ENCODE results near the gene JAZF1.

DNA sequence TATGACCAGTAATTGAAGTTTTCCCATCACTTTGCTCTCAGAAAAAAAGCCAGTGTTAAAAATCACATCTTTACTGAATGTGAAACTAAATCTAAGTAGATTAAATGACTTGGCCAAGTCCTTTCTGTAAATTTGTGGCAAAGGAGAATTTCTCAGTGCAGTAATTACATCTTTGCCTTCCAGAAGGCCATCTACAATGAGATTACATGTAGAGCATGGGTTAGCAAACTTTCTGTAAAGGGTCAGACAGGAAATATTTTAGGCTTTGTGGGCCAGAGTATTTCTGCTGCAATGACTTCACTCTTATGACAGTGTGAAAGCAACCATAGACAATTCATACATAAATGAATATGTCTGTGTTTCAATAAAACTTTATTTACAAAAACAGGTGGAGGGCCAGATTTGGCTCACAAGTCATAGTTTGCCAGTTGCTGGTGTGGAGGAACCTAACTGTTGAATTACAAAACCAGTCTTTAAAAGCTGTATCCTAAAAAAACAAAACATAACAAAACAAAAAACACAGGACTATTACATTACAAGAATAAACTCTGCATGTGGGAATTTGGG, 249.6 kb downstream of the JAZF1 start:
- TF ChIP-seq EZH2 (IDR thresholded peaks at IDR 0.05; ENCODE audit: insufficient read depth, poor library complexity, severe bottlenecking) = no peak
- TF ChIP-seq EZH2phosphoT487 (IDR thresholded peaks at IDR 0.05; ENCODE audit: insufficient read depth, low read depth) = no peak

Measured in GM23248 (cell line).